Amniotic epithelial cell (primary cell): ENCODE results near the gene B3GNT9.
"Not testable (repeated sequence)": the region's sequence is repeated elsewhere in the genome, so short reads cannot be mapped to it uniquely, and the experiment has no call there.

Experiments used
- DNase-seq: peaks from one replicate; pipeline ENCODE4 v3.0.0-alpha.2; 2010; ENCODE audit warnings: low read depth

Gene B3GNT9

GRCh38 chr16:67150047-67150832 lies 558 bp downstream of the B3GNT9 start:
- peak; percentile 76 for DNase-seq

GRCh38 chr16:67149276-67150046 lies 1.3 kb downstream of the B3GNT9 start:
- DNase-seq = no peak

DNA sequence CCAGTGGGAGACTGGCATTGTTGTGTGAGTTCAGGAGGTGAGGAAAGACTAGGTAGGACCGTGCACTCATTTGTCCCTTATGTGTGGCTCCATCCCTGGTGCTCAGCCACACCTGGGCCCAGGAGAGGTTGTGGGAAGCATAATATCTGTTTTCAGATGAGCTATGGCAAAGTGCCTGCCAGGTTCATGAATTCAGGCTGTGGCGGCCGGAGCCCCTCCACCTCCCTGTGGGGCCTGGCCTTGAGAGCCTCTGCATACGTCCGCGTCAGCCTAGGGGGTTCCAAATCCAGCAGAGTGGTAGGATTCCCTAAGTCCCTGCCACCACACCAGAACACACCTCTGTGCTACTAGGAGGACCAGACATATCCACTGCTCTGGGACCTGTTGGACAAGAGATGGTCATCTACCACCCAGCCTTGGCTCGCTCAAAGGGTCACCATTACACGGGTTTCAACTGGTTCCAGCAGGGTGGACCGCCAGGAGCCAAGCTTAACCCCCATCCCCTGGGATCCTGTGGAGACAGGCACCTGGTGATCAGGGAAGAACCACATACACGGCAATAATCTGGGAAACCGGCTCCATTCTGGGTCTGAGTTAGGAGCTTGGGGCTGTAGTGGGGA lies 2.0 kb downstream of the B3GNT9 start:
- DNase-seq = no peak

GRCh38 chr16:67148221-67148620 lies 2.6 kb downstream of the B3GNT9 start:
- no peak for DNase-seq

DNA sequence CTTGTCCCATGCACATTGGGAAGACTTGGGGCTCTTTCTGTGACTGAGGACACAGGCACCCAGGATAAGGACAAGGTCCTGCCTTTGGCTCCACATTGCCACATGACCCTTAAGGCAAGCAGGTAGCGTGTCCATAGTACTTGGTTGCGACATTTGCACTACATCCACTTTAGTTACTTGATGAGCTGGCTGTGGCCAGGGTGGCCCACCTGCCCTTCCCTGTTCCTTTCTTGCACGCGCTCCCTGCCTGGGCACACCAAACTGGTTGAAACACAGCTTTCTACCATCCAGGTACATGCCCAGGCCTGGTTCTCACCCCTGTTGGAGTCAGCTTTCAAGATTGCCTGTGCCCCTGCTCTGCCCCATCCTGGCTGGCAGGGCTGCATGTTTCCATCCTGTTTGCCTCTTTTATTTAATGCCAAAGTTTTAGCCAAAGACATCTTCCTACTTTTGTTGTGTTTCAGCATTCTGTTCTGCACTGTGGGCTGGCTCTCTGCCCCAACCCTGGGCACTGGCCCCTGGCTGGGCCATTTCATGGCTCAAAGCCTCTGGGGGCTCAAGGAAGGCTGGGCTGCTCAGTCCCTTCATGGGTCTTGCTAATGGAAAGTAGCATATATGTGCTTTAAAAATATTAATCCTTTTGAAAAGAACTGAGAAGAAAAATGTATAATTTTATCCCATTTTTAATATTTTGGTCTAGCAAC lies 3.2 kb downstream of the B3GNT9 start:
- no peak for DNase-seq

DNA sequence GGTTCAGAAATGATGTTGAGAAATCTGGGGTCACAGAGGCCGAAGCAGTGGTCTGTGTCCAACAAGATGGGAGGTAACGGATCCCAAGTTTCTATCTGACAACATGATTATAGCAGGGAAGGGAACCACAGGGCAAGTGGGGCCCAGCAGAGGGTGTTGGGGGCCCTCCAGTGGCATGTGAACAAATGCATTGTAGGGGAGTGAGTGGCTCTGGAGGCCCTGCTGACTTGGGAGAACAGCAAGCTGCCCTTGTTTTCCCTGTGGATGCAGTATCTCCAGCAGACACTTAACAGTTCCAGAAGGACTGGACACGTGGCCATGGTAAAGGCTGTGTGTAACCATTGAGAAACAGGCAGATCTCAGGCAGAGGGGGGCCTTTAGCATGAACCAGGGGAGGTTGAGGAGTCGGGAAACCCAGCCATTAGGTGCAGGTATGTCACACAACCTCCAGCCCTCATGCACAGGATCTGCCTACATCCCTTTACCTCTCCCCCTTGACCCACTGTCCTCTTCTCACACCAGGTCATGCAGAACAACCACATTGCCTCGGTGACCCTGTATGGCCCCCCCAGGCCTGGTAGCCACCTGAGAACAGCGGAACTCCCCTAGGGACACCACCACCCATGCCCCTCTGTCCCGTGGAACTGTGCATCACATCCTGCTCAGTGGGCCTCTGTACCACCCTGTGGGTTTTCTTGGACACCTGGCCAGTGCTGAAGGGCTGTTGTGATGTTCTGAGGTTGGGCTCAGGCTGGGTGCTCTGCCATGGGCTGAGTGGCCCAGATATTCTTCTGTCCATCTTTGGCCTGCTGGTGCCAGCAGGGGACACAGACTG lies 4.1 kb downstream of the B3GNT9 start:
- DNase-seq = peak; percentile 30

DNA sequence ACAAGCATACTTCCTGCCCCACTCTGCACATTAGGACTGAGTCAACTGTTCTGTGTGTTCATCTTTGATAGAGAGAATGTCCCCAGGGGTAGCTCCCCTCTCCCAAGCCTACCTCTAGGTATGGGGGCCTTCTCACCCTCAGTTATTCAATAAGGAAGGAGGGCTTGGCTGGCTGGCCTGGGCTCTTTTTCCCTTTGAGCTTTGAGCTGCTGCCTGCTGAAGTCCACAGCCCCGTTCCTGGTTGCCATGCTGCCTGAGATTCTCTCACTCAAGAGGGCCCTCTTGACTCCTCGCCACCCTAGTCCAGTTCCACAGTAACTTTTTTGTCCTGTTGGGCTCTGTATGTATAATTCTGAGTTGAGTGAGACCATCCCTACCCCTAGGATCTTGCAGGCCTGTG lies 5.1 kb downstream of the B3GNT9 start:
- DNase-seq = no peak

GRCh38 chr16:67144943-67145342 lies 5.9 kb downstream of the B3GNT9 start:
- no peak for DNase-seq

DNA sequence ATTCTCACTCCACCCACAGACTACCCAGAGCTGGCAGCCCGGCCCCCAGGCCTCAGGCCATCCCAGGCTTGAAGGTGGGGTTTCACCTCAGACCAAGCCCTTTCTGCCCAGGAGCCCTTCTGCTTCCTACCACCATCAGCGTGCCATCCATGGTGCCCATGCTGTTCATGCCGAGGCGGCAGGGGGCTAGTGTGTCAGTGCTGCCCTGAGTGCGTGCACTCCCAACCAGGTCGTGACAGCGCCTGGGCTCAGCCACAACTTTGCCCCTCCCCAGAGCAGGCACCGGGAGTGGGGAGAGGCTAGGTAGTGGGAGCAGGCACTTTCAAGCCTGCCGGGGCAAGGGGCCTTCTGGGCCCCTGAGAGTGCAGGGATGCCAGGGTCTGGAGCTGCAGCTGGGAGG lies 8.5 kb downstream of the B3GNT9 start:
- DNase-seq = no peak

DNA sequence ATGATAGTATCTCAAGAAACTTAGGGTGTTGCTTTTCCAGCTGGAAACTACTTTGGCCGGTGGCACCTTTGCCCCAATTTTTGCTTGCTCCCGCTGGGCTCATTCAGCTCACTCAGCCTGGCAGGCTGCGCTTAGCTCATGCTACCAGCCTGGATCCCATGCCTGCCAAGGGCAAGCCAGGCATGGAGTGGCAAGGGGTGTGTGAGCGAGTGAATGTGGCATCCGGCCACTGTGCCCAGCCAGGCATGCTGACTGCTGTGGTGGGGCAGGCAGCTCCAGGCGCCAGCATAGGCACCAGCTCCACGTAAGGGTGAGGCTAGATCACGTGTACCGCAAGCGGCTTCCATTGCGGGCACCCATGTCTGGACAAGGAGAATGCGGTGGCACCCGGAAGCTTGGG lies 9.4 kb downstream of the B3GNT9 start:
- no peak for DNase-seq

DNA sequence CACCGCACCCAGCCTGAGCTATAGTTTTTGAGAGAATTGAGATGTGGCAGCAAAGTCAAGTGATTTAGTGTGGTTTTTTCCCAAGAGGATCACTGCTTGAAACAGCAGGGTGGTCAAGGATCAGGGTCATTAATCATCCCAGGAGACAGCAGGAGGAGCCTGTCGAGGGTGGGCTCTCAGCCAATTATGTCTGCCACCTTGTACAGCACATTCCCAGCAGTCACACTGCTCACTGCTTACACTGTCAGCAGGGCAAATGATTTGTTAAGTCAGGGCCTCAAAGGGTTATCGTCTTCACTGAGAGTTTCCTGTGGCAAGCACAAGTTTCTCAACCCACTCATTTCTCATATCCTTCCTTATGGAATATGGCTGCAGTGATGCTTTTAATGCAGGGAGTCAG lies 13.2 kb downstream of the B3GNT9 start:
- DNase-seq = peak; percentile 92

GRCh38 chr16:67129422-67129821 lies 21.4 kb downstream of the B3GNT9 start:
- no peak for DNase-seq

GRCh38 chr16:67128887-67129286 lies 21.9 kb downstream of the B3GNT9 start:
- no peak for DNase-seq

- DNase-seq = no peak
Measured at GRCh38 chr16:67128417-67128816, 22.4 kb downstream of the B3GNT9 start.

DNA sequence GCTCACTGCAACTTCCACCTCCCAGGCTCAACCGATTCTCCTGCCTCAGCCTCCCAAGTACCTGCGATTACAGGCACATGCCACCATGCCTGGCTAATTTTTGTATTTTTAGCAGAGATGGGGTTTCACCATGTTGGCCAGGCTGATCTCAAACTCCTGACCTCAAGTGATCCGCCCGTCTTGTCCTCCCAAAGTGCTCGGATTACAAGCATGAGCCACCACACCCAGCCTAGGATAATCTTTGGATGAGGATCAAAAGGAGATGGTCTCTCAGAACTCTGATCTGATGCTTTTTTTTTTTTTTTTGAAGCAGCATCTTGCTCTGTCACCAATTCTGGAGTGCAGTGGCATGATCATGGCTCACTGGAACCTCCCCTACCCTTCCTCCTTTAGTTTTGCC lies 28.0 kb downstream of the B3GNT9 start:
- DNase-seq = not testable (repeated sequence)

DNA sequence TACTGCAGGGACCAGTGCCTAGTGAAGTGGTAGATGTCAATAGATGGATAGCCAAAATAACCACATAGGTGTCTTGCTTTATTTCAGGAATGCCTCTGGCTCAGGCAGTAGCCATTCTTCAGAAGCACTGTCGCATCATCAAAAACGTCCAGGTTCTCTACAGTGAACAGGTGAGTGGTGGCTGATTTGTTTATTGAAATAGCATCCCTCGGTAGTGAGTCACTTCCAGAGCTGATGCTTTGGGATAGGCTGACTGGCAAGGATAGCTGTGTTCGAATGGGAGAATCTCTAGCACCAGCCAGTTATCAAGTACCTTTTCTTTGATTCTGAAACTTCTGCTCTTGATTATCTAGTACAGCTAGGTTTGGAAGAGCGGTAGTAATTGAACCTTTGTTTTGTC lies 30.8 kb downstream of the B3GNT9 start:
- no peak for DNase-seq

GRCh38 chr16:67117716-67118115 lies 33.1 kb downstream of the B3GNT9 start:
- DNase-seq = no peak

GRCh38 chr16:67116388-67117311 lies 34.1 kb downstream of the B3GNT9 start:
- DNase-seq = no peak

- peak; percentile 86 for DNase-seq
Measured at GRCh38 chr16:67115639-67116038, 35.2 kb downstream of the B3GNT9 start.

- no peak for DNase-seq
Measured at GRCh38 chr16:67114793-67115192, 36.0 kb downstream of the B3GNT9 start.
